GM15510 (cell line): ENCODE results near the gene HAAO.

Experiments
- POLR2A ChIP-seq: IDR thresholded peaks from 3 replicates; pipeline ENCODE4 v1.6.1; 2011; ENCODE audit warnings: borderline replicate concordance; ENCODE audit not compliant: insufficient read length; ENCODE audit errors: extremely low read depth

The HAAO gene

DNA sequence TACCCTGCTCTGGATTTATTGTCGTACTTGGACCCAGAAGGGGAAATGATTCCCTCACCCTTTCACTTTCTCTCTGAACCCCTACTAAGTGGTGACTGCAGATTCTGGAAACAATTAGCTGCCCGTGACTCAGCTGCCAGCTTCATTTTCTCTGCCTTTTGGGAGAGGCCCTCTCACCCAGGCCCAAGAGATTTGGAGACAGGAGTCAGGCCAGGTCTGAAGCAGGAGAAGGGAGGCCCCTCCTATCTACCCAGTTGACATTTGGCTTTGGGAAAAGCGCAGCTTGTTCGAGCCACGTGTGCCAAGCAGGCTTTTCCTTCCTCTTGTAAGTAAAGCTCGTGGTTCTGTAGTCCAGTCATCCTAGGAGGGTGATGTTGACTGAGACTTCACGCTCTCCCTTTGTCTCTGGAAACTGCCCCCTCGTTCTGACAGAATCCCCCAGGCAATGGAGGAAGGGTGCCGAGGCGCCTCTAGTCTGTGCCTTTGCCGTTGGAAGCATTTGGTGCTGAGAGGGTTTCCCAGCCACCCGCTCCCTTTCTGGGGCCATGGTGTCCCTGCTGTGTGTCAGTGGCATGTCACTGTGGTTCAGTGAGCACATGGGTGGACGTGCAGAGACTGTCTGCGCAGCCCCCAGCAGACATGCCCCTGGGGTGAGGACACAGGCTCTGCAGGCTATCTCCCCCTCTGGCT lies 37.0 kb downstream of the HAAO start:
- no peak for TF ChIP-seq POLR2A

DNA sequence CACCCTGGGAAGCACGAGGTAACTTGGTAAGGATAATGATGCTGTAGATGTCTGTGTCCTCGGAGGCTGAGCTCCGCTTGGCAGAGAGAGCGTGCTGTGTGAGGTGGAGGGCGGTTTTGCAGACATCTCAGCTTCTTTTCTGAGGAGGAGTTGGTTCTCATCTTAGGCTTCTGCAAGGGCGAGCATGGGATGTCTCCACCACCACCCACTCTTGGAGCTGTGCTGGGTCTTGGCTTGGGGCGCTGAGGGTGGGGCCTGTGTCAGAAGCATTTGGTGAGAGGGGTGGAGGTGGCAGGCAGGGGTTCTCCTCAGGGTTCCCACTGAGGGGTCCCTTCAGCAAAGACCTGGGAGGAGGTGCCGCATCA lies 37.6 kb downstream of the HAAO start:
- TF ChIP-seq POLR2A = no peak

DNA sequence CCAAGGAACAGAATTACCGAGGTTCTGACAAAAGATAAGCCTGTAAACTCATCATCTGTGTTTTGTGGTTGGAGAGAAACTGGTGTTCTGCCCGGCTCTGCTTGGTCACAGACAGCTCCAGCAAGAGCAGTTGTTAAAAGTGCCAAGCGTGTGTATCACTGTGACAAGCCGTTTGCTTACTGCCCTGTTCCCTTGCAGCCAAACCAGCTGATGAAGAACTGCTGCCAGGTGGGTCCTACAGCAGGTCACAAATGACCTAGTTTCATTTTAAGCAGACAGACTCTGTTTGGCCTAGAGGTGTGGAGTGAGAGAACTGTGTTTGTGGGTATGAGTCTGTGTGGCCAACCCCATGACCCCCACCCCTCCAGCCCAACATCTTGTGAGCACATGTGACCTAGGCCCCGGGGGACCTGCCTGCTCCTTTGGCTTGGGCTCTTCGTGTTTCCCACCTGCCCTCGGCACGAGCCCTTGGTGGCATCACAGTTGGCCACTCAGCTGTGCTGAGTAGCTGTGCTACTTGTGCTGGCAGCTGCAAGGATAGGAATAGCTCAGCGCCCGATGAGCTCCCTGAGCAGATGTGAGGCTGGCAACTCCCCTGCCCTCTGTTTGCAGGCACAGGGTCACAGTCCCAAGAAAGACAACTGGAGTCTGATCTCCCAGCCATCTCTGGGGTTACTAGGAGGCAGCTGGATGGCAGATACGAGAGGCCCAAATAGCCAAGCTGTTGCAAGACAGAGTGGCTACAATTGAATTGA lies 38.2 kb downstream of the HAAO start:
- no peak for TF ChIP-seq POLR2A

DNA sequence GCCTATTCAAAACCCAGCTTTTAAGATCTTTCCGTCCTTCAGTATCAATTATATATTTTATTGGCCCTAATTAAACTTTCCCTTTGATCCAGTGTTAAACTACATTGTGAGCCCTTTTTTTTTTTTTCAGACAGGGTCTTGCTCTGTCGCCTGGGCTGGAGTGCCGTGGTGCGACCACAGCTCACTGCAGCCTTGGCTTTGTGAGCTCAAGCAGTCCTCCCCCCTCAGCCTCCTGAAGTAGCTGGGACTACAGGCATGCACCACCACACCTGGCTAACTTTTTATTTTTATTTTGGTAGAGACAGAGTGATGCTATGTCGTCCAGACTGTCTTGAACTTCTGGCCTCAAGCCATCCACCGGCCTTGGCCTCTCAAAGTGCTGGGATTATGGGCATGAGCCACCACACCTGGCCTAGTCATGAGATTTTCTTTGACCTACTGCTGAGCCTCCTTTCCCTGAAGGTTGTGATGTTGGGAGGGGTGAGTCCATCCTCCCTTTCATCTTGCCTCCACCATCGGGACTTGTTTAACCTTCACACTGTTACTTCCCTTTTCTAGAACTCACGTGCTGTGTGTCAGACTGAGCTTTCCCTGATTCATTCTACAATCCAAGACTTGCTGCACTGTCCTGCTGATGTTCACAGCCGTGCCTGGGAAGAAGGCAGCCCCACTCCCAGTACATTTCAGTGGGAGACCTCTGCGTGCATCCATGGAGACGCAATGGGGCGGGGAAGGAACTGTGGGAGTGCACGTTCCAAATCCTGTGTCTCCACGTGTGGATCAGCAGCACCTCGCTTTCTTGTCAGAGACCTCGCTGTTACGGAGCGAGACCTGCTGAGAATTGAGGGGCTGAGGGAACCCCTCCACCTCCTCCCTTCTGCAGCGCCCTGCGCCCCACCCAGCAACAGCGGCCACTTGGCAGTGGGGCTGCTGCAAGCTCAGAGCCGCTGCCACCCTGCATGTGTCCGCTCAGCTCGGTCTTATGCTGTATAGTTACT lies 39.3 kb downstream of the HAAO start:
- TF ChIP-seq POLR2A = no peak

DNA sequence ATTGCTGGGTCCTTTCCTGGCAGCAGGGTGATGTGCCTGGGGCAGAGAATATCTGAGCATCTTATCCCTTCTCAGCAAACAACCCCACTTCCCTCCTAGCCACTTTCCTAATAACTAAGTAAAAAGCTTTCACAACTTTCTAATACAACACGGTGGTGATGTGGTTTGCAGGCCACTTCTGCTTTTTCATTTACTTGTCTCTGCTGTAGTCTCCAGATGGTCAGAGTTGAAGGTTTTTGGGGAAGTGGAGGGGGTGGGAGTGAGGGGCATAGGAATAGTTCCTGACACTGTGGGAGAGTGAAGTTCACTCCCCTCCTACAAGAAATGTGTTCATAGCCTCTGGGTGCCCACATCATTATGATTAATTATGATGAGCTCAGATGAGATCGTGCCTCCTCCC lies 40.1 kb downstream of the HAAO start:
- no peak for TF ChIP-seq POLR2A

DNA sequence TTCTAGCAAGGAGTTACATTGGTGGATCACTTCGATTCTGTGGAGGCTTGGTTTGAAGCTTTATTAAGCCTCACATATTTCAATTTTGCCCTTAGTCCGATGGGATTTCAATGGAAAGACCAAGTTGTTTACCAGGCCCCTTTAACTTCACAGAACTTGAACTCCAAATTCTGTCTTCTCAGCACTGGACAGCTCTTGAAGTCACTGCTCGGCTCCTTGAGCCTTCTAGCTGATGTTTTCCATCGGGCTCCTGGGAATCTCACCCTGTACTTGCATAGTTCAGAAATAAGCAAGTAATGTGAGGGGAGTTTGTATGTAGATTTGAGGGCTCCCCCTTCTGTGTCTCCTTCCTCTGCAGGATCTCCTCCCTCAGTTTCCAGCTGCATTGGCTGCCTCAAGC lies 43.5 kb downstream of the HAAO start:
- TF ChIP-seq POLR2A = no peak

DNA sequence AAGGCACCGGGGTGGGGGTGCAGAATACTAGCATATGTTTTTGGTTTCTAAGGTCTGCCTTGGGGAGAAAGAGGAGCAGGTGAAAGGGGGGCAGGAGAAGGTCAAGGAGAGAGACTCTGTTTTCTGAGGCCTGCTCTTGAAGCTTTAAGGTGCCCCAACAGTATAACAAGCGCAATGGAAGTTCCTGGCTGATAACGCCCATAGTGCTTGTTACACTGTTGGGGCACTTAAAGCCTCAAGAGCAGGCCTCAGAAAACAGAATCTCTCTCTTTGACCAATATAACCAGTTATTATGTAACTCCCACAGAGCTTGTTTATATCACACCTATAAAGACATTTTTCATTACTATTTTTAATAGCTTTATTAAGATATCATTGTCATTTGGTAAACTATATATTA lies 45.0 kb downstream of the HAAO start:
- no peak for TF ChIP-seq POLR2A

DNA sequence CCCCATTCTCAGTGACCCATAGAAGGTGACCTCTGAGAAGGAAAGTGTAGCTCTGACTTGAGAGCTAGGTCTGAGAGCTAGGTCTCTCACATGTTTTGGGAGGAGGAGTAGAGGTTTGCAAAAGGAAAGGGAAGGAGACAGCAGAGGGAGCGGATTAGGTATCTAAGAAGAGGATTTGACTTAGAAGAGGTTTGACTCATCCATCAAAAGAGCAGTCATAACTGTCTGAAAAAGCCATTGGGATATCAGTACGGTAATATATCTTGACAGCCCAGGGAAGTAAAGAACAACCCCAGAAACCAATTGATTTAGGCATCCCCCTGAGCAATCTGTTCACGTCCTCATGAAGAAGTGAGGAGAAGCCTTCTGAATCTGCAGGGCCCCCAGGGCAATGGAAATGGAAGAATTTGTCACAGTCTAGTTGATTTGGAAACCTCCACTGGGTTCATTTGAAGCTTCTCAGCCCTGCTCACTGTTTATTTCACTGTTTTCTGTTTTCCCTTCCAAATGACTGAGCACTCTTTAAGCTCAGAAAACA lies 47.8 kb downstream of the HAAO start:
- no peak for TF ChIP-seq POLR2A

DNA sequence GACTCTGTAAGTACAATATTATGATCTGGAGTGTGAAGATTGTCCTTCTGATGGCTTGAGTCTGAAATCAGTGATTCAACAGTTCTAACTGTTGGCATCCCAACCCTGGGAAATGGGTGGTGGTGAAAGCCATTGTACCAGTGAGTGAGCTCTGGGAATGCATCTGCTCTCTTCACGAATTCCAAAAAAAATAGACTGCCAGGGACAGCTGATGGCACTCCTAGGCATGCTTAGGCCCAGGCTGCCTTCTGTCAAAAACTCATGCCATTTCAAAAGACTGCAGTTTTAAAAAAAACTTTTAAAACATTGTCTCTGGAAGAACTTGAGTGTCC lies 48.8 kb downstream of the HAAO start:
- no peak for TF ChIP-seq POLR2A

DNA sequence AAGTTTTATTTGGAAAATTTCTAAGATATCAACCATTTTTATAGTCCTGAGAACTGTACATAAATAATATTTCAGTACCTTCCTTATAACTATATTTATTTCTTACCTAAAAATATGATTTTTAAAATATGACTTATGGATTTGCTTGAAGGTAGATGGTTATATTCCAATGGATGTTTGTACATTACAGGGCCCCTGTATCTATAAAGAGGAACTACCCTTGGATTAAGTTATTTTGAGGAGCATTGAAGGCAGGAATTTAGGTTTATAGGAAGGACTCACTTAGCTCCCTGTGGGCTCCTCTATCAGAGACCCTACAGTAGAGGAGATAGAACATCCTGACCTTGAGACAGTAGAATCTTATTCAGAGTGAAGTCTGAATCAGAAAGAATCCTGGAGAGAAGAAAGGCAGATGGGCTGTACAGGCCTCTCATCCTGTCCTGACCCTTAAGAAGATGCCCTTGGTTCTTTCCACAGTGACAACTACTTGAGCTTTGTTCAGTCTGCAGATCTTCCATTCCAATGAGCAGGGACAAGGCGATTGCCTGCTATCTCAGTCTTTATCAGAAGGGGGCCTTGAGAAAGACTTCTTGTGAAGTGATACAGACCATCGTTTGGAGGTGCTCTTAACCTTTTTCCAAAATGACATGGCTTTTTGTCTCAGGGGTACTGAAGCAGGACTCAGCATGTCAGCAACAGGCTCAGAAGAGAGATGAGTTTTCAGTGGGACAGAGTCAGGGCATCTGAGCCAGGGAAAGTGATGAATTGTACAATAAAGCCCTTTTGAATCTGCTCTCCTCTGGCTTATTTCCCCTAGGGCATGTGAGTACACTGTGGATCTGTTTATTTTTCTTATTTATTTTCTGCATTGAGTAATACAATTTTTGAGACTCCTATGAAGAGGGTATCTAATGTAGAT lies 49.4 kb downstream of the HAAO start:
- TF ChIP-seq POLR2A = no peak

DNA sequence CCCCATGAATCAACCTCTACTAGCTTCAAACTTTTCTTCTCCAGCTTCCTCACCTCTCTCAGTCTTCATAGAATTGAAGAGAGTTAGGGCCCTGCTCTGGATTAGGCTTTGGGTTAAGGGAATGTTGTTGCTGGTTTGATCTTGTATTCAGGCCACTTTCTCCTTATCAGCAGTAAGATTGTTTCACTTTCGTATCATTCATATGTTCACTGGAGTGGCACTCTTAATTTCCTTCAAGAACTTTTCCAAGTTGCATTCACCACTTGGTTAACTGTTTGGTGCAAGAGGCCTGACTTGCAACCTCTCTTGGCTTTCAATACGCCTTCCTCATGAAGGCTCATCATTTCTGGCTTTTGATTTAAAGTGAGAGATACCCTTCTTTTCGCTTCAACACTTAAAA lies 51.2 kb downstream of the HAAO start:
- TF ChIP-seq POLR2A = no peak

DNA sequence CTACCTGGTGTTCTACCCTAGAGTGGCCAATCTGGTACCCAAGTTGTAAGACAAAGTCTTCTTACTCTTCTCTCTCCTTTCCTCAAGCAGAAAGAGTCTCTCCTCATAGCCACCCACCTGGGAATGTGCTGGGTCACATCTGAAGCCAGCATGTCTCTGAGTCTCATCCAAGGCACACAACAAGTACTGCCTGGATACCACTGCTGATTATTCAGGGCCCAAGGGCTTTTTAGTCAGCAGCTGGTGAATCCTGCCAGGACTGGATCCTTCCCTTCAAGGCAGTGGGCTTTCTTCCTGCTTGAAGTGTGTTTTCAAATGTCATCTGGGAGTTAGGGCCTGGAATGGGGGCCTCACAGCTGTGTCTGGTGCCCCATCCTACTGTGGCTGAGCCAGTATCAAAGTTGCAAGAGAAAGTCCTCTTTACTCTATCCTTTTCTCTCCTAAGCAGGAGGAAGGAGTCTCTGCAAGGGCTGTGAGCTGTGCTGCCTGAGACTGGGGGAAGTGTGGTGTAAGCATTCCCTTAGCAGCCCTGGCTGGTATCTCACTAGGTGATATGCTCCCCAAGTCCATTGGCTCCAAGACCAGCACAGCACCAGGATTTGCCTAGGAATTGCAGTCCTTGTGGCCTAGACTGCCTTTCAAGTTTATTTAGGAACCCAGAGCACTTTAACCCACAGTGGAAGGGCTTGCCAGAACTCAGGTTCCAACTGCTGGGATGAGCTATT lies 55.6 kb downstream of the HAAO start:
- no peak for TF ChIP-seq POLR2A

DNA sequence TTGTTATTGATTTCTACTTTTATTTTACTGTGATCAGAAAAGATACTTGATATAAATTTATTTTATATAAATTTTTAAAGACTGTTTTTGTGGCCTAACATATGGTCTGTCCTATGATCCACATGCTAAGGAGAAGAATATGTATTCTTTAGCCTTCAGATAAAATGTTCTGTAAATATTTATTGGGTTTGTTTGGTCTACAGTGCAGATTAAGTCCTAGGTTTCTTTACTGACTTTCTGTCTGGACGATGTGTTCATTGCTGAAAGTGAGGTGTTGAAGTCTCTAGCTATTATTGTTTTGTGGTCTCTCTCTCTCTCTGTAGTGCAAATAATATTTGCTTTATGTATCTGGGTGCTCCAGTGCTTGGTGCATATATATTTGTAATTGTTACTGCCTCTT lies 58.5 kb downstream of the HAAO start:
- TF ChIP-seq POLR2A = no peak
